CD4-positive, alpha-beta memory T cell (primary cell): Measurements from ENCODE around the gene VSTM2B. TPM values are rescaled to one million over a fixed set of nuclear protein-coding genes. Genes with fewer than 3 reads are reported as not detected.

ENCODE experiments used
- CTCF ChIA-PET: fragments of 350-600 bp; sonication (Branson Sonifier 250); formaldehyde crosslinking; loops from one replicate; lab custom pipeline; 2021; ENCODE audit warnings: inconsistent platforms; ENCODE audit not compliant: partially characterized antibody; lab: Charles Lee
- POLR2A ChIA-PET: fragments of 350-600 bp; sonication (Branson Sonifier 250); formaldehyde crosslinking; loops from one replicate; lab custom pipeline; 2021; ENCODE audit not compliant: partially characterized antibody; lab: Charles Lee
- DNase-seq, 5 donors: peaks; one replicate each; pipeline versions ENCODE4 v3.0.0 to v3.0.0-alpha.2; 2020 to 2022; ENCODE audit warnings: mixed read lengths in 1 of 5
- H3K27ac ChIP-seq: one replicate; pipeline ENCODE4 v1.7.0; 2013; ENCODE audit warnings: low read depth, low read length
- H3K27me3 ChIP-seq: 2 replicates; pipeline ENCODE4 v1.7.0; 2013; ENCODE audit warnings: mild to moderate bottlenecking, low read length, moderate library complexity; ENCODE audit not compliant: insufficient read depth
- H3K36me3 ChIP-seq: 2 replicates; pipeline ENCODE4 v1.7.0; 2013; ENCODE audit warnings: mild to moderate bottlenecking, low read length, moderate library complexity; ENCODE audit not compliant: insufficient read depth
- H3K4me1 ChIP-seq: 2 replicates; pipeline ENCODE4 v1.7.0; 2013; ENCODE audit warnings: mild to moderate bottlenecking, low read length, moderate library complexity; ENCODE audit not compliant: insufficient read depth
- H3K4me3 ChIP-seq, 2 donors: one replicate each; pipeline ENCODE4 v1.7.0; 2013; ENCODE audit warnings: low read length in 2 of 2, mild to moderate bottlenecking in 1 of 2
- H3K9me3 ChIP-seq, 2 donors: one replicate each; pipeline ENCODE4 v1.7.0; 2013; ENCODE audit warnings: low read length in 2 of 2, control low read depth in 1 of 2; ENCODE audit not compliant: control insufficient read depth in 1 of 2
- H3K27ac Mint-ChIP-seq, 7 donors: one replicate each; pipeline ENCODE4 v1.8.0; 2020 to 2021; ENCODE audit warnings: mixed read lengths in 7 of 7, mild to moderate bottlenecking in 6 of 7, inconsistent platforms in 3 of 7, moderate library complexity in 3 of 7
- H3K27me3 Mint-ChIP-seq, 2 donors: one replicate each; pipeline ENCODE4 v1.8.0; 2020 to 2021; ENCODE audit warnings: mixed read lengths in 2 of 2
- H3K36me3 Mint-ChIP-seq, 2 donors: one replicate each; pipeline ENCODE4 v1.8.0; 2020 to 2021; ENCODE audit warnings: mixed read lengths in 2 of 2, inconsistent platforms in 1 of 2, mild to moderate bottlenecking in 1 of 2
- H3K4me1 Mint-ChIP-seq, 4 donors: one replicate each; pipeline ENCODE4 v1.8.0; 2020 to 2021; ENCODE audit warnings: mixed read lengths in 4 of 4, mild to moderate bottlenecking in 1 of 4
- H3K4me3 Mint-ChIP-seq, 8 donors: one replicate each; pipeline ENCODE4 v1.8.0; 2020 to 2021; ENCODE audit warnings: mixed read lengths in 8 of 8, mild to moderate bottlenecking in 7 of 8, moderate library complexity in 6 of 8, inconsistent platforms in 3 of 8
- H3K9me3 Mint-ChIP-seq, 8 donors: one replicate each; pipeline ENCODE4 v1.8.0; 2020 to 2021; ENCODE audit warnings: mixed read lengths in 8 of 8, mild to moderate bottlenecking in 5 of 8, inconsistent platforms in 3 of 8, moderate library complexity in 1 of 8
- intact Hi-C: fragments of 100-400 bp; cut with micrococcal nuclease; formaldehyde crosslinking; loops from one replicate; pipeline ENCODE4 v1.15.1; 2023
- polyA plus RNA-seq, 2 donors: library from polyadenylated mRNA; unstranded; fragments of 300-500 nt; fragmentation: Illumina TruSeq; gene quantifications; one replicate each; pipeline ENCODE4 v1.2.3, GENCODE V29; 2021
- total RNA-seq, 2 experiments: library from RNA; stranded (reverse); gene quantifications; one replicate each; pipeline ENCODE4 v1.2.3, GENCODE V29; 2021

Gene VSTM2B
- total and polyA plus RNA-seq, 4 experiments from 2014 or later: not detected

- no peak overlapping the region for H3K4me3 Mint-ChIP-seq
- peaks cover 5 to 22% (median 15%) of the 10 kb centered on the region in 4 donors for H3K4me1 Mint-ChIP-seq
- Histone ChIP-seq H3K27ac (no peak overlapping the region), H3K4me1 (peaks cover 9% of the 10 kb centered on the region), H3K4me3 (no peak overlapping the region), H3K36me3 (peaks cover 53% of the 10 kb centered on the region), H3K27me3 (no peaks in the 10 kb centered on the region), H3K9me3 (no peaks in the 10 kb centered on the region)
- H3K9me3 Mint-ChIP-seq: no peaks in the 10 kb centered on the region
- no peaks in the 10 kb centered on the region for H3K27me3 Mint-ChIP-seq
- intact Hi-C loops: no loop called here
- DNase-seq: no peak
- CTCF ChIA-PET: interaction anchor here (1.0 to 10.4 kb wide), 5 partner anchors 52 to 100 kb away, joined by 3 to 267 read pairs (median 7); partner anchors contain the start of genes C19orf12 and PLEKHF1
- no peak overlapping the region for H3K27ac Mint-ChIP-seq
- POLR2A ChIA-PET: interaction anchor here (1.5 to 2.5 kb wide), 2 partner anchors 8 to 77 kb away, joined by 4 to 9 read pairs; partner anchors contain the start of gene POP4
- H3K36me3 Mint-ChIP-seq: peaks cover 38 to 60% of the 10 kb centered on the region in 2 donors
Measured at GRCh38 chr19:29614046-29614445, 88.3 kb downstream of the VSTM2B start.

Other genes with a start within 250 kb of the VSTM2B start
- gene POP4, start 80.3 kb downstream of the VSTM2B start, total RNA-seq: 10 to 100 TPM; 54.1 to 58.4 TPM
- 100 to 1,000 TPM; 141 to 189 TPM for gene POP4, start 80.3 kb downstream of the VSTM2B start, polyA plus RNA-seq
- gene PLEKHF1, start 139.5 kb downstream of the VSTM2B start, total RNA-seq: 10 to 100 TPM; 31.2 to 32.4 TPM
- 10 to 100 TPM; 15.3 to 36.0 TPM for gene PLEKHF1, start 139.5 kb downstream of the VSTM2B start, polyA plus RNA-seq
- gene C19orf12, start 189.3 kb downstream of the VSTM2B start, total RNA-seq: 10 to 100 TPM; 29.3 to 30.1 TPM
- gene C19orf12, start 189.3 kb downstream of the VSTM2B start, polyA plus RNA-seq: 10 to 100 TPM; 22.7 to 23.6 TPM